Mesothelial cell of epicardium (in vitro differentiated cells): ENCODE data around the gene TOM1L2. TPM values are rescaled to one million over a fixed set of nuclear protein-coding genes. Genes with fewer than 3 reads are reported as not detected.
"Not testable (repeated sequence)": the region's sequence is repeated elsewhere in the genome, so short reads cannot be mapped to it uniquely, and the experiment has no call there.

Source experiments
- DNase-seq, 2 experiments: peaks; one replicate each; pipeline ENCODE4 v3.0.0; 2021; ENCODE audit warnings: low spot score in 2 of 2; ENCODE audit not compliant: unreplicated experiment in 2 of 2
- H3K27ac Mint-ChIP-seq: 2 replicates; pipeline ENCODE4 v1.8.0; 2021; ENCODE audit warnings: mixed read lengths
- H3K27me3 Mint-ChIP-seq: 2 replicates; pipeline ENCODE4 v1.8.0; 2021; ENCODE audit warnings: low read depth, mixed read lengths
- H3K36me3 Mint-ChIP-seq: 2 replicates; pipeline ENCODE4 v1.8.0; 2021; ENCODE audit warnings: mixed read lengths
- H3K4me1 Mint-ChIP-seq: 2 replicates; pipeline ENCODE4 v1.8.0; 2021; ENCODE audit warnings: mixed read lengths
- H3K4me3 Mint-ChIP-seq: 2 replicates; pipeline ENCODE4 v1.8.0; 2021; ENCODE audit warnings: mild to moderate bottlenecking, moderate library complexity, mixed read lengths
- H3K9me3 Mint-ChIP-seq: 2 replicates; pipeline ENCODE4 v1.8.0; 2021; ENCODE audit warnings: mixed read lengths
- total RNA-seq: library from RNA; stranded (reverse); gene quantifications from 3 replicates; pipeline ENCODE4 v1.2.1, GENCODE V29; 2021
- TF ChIP-seq, protein P1 (sequence below): fragments of 200-600 bp; sonication (generic); IDR thresholded peaks from one replicate; pipeline ENCODE4 v1.5.0; 2021; ENCODE audit warnings: antibody characterized with exemption; ENCODE audit not compliant: unreplicated experiment

The TOM1L2 gene
- total RNA-seq, 1 donor from 2014 or later, result 126 TPM

DNA sequence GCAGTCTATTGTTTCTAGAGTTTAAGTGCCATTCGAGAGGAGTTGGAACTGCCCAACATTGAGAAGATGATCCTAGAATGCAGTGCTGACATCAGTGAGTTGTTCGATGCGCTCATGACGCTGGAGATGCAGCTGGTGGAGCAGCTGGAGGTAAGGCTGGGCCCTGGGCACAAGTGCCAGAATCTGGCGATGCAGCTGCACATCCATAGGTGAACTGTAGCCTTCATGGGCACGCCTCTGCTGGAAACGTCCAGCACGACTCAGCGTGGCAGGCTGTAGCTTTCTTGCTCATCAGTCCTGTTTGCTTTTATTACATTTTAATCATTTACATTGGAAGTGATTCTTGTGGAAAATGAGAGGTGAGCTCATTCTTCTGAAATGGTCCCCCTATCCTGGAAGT is 32.1 kb upstream of the TOM1L2 start:
- H3K36me3 Mint-ChIP-seq, result peaks cover 6% of the 10 kb centered on the region
- H3K27ac Mint-ChIP-seq, result no peak overlapping the region
- no peak overlapping the region for H3K4me3 Mint-ChIP-seq
- no peaks in the 10 kb centered on the region for H3K4me1 Mint-ChIP-seq
- TF ChIP-seq, protein P1, sequence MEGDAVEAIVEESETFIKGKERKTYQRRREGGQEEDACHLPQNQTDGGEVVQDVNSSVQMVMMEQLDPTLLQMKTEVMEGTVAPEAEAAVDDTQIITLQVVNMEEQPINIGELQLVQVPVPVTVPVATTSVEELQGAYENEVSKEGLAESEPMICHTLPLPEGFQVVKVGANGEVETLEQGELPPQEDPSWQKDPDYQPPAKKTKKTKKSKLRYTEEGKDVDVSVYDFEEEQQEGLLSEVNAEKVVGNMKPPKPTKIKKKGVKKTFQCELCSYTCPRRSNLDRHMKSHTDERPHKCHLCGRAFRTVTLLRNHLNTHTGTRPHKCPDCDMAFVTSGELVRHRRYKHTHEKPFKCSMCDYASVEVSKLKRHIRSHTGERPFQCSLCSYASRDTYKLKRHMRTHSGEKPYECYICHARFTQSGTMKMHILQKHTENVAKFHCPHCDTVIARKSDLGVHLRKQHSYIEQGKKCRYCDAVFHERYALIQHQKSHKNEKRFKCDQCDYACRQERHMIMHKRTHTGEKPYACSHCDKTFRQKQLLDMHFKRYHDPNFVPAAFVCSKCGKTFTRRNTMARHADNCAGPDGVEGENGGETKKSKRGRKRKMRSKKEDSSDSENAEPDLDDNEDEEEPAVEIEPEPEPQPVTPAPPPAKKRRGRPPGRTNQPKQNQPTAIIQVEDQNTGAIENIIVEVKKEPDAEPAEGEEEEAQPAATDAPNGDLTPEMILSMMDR, result no peak
- DNase-seq, result no peak
- no peaks in the 10 kb centered on the region for H3K9me3 Mint-ChIP-seq
- H3K27me3 Mint-ChIP-seq, result no peaks in the 10 kb centered on the region

GRCh38 chr17:18002171-18002570 is 30.0 kb upstream of the TOM1L2 start:
- no peak overlapping the region for H3K4me3 Mint-ChIP-seq
- TF ChIP-seq, protein P1, result no peak

GRCh38 chr17:18000030-18000408 is 27.8 kb upstream of the TOM1L2 start:
- Mint-ChIP-seq H3K36me3 (no peaks in the 10 kb centered on the region), H3K4me1 (peaks cover 2% of the 10 kb centered on the region), H3K27me3 (no peaks in the 10 kb centered on the region), H3K9me3 (no peaks in the 10 kb centered on the region), H3K4me3 (no peak overlapping the region), H3K27ac (no peak overlapping the region)
- no peak for DNase-seq
- TF ChIP-seq, protein P1, result no peak

More at GRCh38 chr17:18002171-18002570, 30.0 kb upstream of the TOM1L2 start:
- H3K36me3 Mint-ChIP-seq, result no peaks in the 10 kb centered on the region
- no peaks in the 10 kb centered on the region for H3K9me3 Mint-ChIP-seq
- no peaks in the 10 kb centered on the region for H3K27me3 Mint-ChIP-seq
- H3K4me1 Mint-ChIP-seq, result no peaks in the 10 kb centered on the region
- DNase-seq, result no peak
- H3K27ac Mint-ChIP-seq, result no peak overlapping the region

DNA sequence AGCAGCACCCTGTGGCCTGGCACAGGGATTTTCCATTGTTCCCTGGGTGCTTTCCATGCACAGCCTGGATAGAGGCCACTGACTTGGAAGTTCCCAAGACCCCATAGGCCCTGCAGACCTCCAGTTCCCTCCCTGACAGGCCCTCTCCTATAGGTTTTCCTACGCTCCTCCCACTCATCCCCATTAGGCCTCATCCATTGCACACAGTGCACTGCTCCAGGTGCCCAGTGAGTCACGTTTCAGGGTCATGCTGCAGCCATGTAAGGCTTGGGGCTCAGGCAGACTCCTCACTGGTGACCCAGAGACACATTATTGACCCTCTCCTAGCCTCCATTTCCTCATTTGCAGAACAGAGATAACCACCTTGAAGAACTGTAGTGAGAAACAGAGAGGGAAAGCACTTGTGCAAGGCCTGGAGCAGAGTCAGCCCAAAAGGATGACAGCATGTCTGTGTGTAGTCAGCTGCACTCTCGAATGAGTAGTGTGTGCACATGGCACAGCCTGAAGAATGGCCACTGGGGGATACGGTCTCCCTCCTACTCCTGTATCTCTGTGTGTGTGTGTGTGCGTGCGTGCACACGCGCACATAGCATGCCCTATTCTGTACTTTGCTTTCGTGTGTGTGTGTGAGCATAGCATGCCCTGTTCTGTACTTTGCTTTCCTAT is 27.3 kb upstream of the TOM1L2 start:
- no peak overlapping the region for H3K4me3 Mint-ChIP-seq
- TF ChIP-seq, protein P1, result no peak
- no peaks in the 10 kb centered on the region for H3K27me3 Mint-ChIP-seq
- H3K9me3 Mint-ChIP-seq, result no peaks in the 10 kb centered on the region
- no peak overlapping the region for H3K27ac Mint-ChIP-seq
- no peak for DNase-seq
- no peaks in the 10 kb centered on the region for H3K36me3 Mint-ChIP-seq
- peaks cover 8% of the 10 kb centered on the region for H3K4me1 Mint-ChIP-seq

DNA sequence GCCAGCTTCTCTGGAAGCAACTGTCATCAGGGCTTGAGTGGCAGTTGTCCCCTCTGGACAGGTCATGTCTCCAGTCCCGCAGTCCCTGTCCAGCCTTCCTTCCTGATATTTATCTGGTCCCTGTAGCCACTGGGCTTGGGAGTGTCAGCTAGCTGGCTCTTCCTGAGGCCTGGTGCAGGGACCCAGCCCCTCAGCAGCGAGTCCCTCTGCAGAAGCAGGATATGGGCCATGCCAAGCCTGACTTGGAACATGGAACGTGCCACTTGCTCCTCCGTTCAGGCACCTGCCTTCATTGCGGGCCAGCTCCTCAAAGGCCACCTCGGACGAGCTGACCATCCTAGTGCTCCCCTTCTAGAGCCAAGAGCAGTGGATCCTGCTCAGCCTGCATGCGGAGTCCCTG is 26.7 kb upstream of the TOM1L2 start:
- H3K9me3 Mint-ChIP-seq, result no peaks in the 10 kb centered on the region
- H3K4me3 Mint-ChIP-seq, result no peak overlapping the region
- H3K4me1 Mint-ChIP-seq, result peaks cover 10% of the 10 kb centered on the region
- H3K27me3 Mint-ChIP-seq, result no peaks in the 10 kb centered on the region
- TF ChIP-seq, protein P1, result no peak
- no peaks in the 10 kb centered on the region for H3K36me3 Mint-ChIP-seq
- DNase-seq, result no peak
- H3K27ac Mint-ChIP-seq, result no peak overlapping the region

GRCh38 chr17:17995887-17996286 is 23.7 kb upstream of the TOM1L2 start:
- H3K4me1 Mint-ChIP-seq, result peaks cover 16% of the 10 kb centered on the region
- H3K27ac Mint-ChIP-seq, result not testable (repeated sequence)

More at GRCh38 chr17:17995887-17996286, 23.7 kb upstream of the TOM1L2 start:
- not testable (repeated sequence) for H3K9me3 Mint-ChIP-seq, H3K36me3 Mint-ChIP-seq, DNase-seq, H3K27me3 Mint-ChIP-seq, H3K4me3 Mint-ChIP-seq
